ENCODE measurements around the gene IL6R.

DNA sequence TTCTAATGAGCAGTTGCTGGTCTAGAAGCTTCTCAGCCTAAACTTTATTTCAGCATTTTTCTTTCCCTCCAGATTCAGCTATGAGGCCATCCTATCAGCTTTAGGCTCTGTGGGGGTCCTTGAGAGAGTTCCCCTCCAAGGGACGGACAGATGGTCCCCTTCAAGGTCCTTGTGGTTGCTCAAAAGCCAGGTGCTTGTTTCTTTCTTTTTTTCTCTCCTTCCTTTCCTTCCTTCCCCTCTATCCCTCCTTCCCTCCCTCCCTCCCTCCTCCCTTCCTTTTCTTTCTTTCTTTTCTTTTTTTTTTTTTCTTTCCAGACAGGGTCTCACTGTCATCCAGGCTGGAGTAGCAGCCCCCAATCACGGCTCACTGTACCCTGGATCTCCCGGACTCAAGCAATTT lies 1.2 kb upstream of the IL6R start:
- no peak for TF ChIP-seq POLR2A (IDR thresholded peaks at IDR 0.05; ENCODE audit: extremely low read depth, insufficient read length)
- TF ChIP-seq, protein P1, sequence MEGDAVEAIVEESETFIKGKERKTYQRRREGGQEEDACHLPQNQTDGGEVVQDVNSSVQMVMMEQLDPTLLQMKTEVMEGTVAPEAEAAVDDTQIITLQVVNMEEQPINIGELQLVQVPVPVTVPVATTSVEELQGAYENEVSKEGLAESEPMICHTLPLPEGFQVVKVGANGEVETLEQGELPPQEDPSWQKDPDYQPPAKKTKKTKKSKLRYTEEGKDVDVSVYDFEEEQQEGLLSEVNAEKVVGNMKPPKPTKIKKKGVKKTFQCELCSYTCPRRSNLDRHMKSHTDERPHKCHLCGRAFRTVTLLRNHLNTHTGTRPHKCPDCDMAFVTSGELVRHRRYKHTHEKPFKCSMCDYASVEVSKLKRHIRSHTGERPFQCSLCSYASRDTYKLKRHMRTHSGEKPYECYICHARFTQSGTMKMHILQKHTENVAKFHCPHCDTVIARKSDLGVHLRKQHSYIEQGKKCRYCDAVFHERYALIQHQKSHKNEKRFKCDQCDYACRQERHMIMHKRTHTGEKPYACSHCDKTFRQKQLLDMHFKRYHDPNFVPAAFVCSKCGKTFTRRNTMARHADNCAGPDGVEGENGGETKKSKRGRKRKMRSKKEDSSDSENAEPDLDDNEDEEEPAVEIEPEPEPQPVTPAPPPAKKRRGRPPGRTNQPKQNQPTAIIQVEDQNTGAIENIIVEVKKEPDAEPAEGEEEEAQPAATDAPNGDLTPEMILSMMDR (IDR thresholded peaks at IDR 0.05; ENCODE audit: low read depth, low read length): no peak

Data from NB4 (cell line).